Femur (tissue), 1 donor: ENCODE measurements around the gene ZNF689.

Experiments used
- DNase-seq: peaks from one replicate; pipeline ENCODE4 v3.0.0-alpha.2; 2017

ZNF689 gene

DNA sequence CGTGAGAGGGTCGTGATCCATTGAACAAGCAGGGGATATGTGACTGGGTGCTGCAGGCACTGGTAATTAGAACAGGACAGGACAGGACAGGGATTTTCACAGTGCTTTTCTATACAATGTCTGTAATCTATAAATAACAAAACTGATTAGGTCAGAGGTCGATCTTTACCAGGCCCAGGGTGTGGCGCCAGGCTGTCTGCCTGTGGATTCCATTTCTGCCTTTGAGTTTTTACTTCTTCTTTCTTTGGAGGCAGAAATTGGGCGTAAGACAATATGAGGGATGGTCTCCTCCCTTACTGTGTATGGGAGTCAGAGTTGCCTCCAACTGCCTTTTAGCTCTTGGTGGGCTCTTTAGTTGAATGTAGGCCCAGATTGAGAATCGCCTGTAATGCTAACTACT lies 50.5 kb downstream of the ZNF689 start:
- no peak for DNase-seq

DNA sequence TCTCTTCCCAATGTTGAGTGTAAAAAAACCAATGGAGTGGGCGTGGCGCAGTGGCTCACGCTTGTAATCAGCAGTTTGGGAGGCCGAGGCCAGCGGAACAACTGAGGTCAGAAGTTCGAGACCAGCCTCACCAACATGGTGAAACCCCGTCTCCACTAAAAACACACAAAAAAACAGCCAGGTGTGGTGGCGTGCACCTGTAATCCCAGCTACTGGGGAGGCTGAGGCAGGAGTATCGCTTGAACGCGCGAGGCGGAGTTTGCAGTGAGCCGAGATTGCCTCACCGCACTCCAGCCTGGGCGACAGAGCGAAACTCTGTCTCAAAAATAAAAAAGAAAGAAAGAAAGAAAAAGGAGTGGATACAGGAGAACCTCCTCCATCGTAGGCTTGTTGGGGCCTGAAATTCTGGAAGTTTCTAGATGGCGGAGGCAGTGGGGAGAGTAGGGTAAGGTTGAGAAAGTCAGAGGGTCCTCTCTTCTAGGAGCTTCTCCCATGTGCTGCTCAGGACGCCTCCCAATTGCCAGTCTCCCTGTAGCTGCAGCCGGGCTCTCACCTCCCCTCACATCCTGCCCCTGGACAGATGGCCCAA lies 51.3 kb downstream of the ZNF689 start:
- no peak for DNase-seq

DNA sequence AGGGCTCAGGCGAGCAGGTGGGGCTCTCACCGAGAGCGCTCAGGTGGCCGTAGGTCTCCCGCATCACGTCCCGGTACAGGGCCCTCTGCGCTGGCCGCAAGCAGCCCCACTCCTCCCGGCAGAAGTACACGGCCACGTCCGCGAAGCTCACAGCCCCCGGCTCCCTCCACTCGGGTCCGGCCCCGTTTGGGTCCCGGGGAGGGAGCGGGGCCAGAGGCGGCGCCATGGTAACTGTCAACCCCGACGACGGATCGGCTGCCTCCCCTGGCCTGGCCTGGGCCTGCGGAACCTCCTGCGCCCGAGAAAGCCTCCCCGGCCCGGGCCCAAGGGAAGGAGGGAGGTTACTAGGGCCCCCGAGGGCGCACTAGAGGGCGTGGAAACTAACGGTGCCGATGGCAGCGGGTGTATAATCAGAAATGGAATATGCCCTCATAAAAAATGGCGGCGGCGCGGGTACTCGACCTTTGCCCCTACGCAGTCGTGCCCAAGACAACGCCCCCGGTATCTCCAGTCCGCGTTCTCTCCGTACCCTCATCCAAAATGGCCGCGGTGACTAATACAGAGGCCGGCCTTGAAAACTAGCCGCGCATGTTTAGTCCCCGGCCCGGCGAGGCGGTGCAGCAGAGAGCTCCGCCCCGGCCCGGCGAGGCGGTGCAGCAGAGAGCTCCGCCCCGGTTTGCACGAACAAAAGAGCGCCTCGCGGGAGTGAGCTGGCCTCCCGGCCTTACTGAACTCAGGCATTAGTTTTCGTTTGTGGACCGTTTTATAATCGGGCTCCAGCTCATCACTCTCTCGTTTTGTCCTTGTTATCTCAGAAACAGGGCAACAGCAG lies 52.0 kb downstream of the ZNF689 start, which contains the start of gene ZNF764:
ZNF764 (minus strand) TSS at position 418 of the 832 bp plus-strand sequence; CDS start at position 226, 192 bp downstream.
- peak; percentile 98 for DNase-seq

DNA sequence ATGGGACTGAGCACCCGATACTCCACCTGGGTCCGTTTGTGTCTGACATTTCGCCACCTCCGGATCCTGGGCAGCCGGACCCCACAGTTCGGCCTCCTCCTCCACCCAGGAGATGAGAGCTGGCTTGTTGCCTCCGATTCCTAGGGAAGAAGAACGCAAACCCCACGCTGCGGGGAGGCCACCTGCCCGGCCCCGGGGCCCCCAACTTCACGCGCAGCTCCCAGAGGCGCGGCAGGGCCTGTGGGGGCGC lies 52.6 kb downstream of the ZNF689 start:
- no peak for DNase-seq

DNA sequence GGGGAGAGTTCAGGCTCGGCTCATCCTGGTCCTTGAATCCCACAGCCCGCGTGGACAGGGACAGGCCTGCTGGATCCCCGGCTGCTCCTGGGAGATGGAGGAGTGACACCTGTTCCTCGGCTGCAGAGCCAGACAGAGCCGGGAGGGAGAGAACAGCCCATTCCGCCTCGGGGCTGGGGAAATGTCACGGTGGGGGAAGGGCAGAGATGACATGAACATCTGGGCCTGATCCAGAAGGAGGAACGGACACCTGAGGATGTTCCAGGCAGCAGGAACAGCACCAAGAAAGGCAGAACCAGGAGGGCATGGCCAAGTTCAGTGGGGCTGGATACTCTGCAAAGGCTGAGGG lies 54.1 kb downstream of the ZNF689 start:
- no peak for DNase-seq

DNA sequence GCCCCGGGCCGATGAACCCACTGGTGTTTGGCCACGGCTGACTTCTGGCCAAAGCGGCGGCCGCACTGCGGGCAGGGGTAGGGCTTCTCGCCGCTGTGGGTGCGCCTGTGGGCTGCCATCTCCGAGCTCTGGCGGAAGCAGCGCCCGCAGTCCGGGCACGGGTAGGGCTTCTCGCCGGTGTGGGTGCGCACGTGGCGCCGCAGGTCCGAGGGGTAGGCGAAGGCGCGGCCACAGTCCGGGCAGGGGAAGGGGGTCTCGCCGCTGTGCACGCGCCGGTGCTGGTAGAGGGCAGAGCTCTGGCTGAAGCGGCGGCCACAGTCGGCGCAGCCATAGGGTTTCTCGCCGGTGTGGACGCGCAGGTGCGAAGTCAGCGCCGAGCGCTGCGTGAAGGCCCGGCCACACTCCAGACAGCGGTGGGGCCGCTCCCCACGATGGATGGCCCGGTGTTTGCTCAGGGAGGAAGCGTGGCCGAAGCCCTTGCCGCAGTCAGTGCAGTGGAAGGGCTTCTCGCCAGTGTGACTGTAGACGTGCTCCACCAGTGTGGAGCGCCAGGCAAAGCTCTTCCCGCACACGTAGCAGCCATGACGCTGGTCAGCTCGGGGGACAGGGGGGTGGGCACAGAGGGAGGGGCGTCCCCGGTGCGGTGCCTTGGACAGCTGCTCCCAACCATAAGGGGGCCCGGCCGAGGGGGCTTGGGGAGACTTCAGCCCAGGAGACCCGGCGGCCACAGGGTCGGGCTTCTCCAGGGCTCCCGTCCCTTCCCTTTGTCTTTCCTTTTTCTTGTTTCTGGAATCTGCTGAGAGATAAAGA lies 54.7 kb downstream of the ZNF689 start:
- no peak for DNase-seq

DNA sequence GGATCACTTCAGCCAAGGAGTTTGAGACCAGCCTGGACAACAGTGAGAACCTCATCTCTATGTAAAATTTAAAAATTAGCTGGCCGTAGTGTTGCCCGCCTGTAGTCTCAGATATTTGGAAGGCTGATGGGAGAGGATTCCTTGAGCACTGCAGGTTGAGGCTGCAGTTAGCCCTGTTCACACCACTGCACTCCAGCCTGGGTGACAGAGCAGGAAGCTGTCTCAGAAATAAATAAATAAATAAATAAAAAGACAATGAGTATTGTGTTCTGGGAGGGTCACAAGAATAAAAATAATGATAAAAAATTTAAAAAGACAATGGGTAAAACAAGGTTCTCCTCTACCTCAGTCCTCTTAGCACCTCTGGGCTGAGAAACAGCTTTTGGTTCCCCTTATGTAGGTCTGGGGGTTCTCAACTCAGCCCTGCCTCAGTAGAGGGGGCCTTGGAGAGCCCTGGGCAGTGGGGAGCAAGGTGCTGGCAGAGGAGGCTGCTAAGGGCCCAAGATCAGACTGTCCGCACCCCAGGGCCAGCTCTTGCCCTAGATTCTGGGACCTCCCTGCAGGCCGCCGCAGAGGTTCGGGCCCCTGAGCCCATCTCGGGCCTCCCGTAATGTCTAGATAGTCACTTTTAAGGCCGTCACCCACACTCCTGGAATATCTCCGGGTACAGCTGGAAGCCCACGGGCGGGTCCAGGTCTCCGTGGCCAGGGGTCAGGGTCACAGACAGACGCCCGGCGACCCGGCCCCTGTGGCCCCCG lies 55.5 kb downstream of the ZNF689 start:
- no peak for DNase-seq

DNA sequence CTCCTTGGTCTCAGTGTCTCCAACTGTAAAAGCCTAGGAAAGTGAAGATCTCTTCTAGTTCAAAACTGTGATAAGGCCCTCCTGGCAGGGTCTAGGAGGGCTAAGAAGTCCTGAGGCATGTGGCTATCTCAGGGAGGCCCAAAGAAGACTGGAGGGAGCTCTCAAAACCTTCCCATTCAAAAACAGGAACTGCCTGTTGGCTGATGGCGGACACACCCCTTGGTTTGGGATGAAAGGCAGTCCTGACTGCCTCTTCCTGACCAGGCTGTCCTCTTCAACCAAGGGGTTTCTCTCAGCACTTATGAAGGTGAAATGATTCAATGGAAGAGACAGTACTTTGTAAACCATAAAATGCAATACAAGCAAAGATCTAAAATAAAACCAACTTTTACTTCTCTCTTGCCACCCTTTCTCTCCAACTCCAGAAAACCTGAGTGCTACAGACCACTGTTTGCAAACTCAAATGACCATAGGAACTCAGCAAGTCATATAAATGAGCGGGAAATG lies 56.7 kb downstream of the ZNF689 start:
- no peak for DNase-seq

DNA sequence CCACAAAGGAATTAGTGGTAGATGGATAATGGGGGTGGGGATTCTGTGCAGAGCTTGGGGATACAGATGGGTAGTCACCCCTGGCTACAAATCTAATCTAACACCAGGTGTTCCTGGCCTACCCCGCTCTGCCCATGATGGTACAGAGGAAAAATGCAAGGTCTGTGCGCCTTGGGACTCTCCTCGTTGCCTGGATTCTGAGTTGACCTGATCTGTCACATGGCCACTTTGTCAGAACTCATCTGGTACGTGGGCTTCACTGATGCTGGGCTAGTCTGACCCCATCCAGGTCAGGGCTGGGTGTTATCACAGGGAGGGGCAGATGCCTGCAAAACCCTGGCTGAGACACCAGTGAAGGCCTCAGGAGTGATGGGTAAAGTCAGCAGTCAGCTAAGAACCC lies 57.2 kb downstream of the ZNF689 start:
- DNase-seq = no peak
